HG03135 (cell line): Measurements from ENCODE around the gene GPM6B.

Experiments
- ATAC-seq: cut with Tn5 transposase; IDR thresholded peaks from one replicate; pipeline ENCODE4 v1.9.1; 2021; ENCODE audit warnings: mild to moderate bottlenecking, moderate library complexity; ENCODE audit not compliant: unreplicated experiment

GPM6B gene

GRCh38 chrX:13770013-13770535 is 46.8 kb downstream of the GPM6B start:
- no peak for ATAC-seq

- no peak for ATAC-seq
Observed at GRCh38 chrX:13768939-13769338, 48.0 kb downstream of the GPM6B start.

- no peak for ATAC-seq
Observed at GRCh38 chrX:13764765-13765164, 52.1 kb downstream of the GPM6B start.

GRCh38 chrX:13764281-13764680 is 52.6 kb downstream of the GPM6B start:
- no peak for ATAC-seq

- ATAC-seq, result no peak
Observed at GRCh38 chrX:13763489-13763888, 53.4 kb downstream of the GPM6B start.

GRCh38 chrX:13761606-13762414 is 55.1 kb downstream of the GPM6B start:
- peak; percentile 54 for ATAC-seq

- no peak for ATAC-seq
Observed at GRCh38 chrX:13760426-13760825, 56.5 kb downstream of the GPM6B start.

GRCh38 chrX:13759152-13759718 is 57.7 kb downstream of the GPM6B start:
- ATAC-seq, result peak; percentile 61

GRCh38 chrX:13756381-13756780 is 60.5 kb downstream of the GPM6B start:
- no peak for ATAC-seq

GRCh38 chrX:13755254-13755653 is 61.6 kb downstream of the GPM6B start:
- ATAC-seq, result no peak

GRCh38 chrX:13754765-13755164 is 62.1 kb downstream of the GPM6B start:
- no peak for ATAC-seq

GRCh38 chrX:13752646-13753045 is 64.2 kb downstream of the GPM6B start:
- peak; percentile 61 for ATAC-seq

GRCh38 chrX:13752141-13752540 is 64.8 kb downstream of the GPM6B start:
- ATAC-seq, result no peak

- no peak for ATAC-seq
Observed at GRCh38 chrX:13750812-13751211, 66.1 kb downstream of the GPM6B start.

GRCh38 chrX:13750204-13750603 is 66.7 kb downstream of the GPM6B start:
- ATAC-seq, result no peak

- ATAC-seq, result no peak
Observed at GRCh38 chrX:13748486-13748885, 68.4 kb downstream of the GPM6B start.

- ATAC-seq, result no peak
Observed at GRCh38 chrX:13747836-13748235, 69.1 kb downstream of the GPM6B start.

GRCh38 chrX:13742397-13743176 is 74.3 kb downstream of the GPM6B start:
- ATAC-seq, result peak; percentile 93

GRCh38 chrX:13741695-13742094 is 75.2 kb downstream of the GPM6B start:
- no peak for ATAC-seq

- peak; percentile 94 for ATAC-seq
Observed at GRCh38 chrX:13734278-13735172, 82.4 kb downstream of the GPM6B start, which contains the start of the genes OFD1 and TRAPPC2. Gene OFD1, plus strand, starts transcription at chrX:13734748. Its CDS starts 324 bp downstream, at chrX:13735072. Gene TRAPPC2, minus strand, starts transcription at chrX:13734620. Its CDS starts 14,657 bp downstream, at chrX:13719963.
